ENCODE data around the gene ADGRD2.
"Not testable (repeated sequence)": the region's sequence is repeated elsewhere in the genome, so short reads cannot be mapped to it uniquely, and the experiment has no call there.

The ADGRD2 gene

GRCh38 chr9:124450241-124450924 lies at the start of gene ADGRD2:
ADGRD2 (plus strand) TSS chr9:124450451; CDS start chr9:124451667, 1,216 bp downstream.
- peak; percentile 51 for DNase-seq (ENCODE audit: low spot score)

- DNase-seq (ENCODE audit: low spot score): no peak
These were observed 47.0 kb upstream of the ADGRD2 start for GRCh38 chr9:124403246-124403645.

GRCh38 chr9:124409410-124409809 lies 40.8 kb upstream of the ADGRD2 start:
- DNase-seq (ENCODE audit: low spot score): no peak

- no peak for DNase-seq (ENCODE audit: low spot score)
These were observed 39.8 kb upstream of the ADGRD2 start for GRCh38 chr9:124410321-124410913.

- DNase-seq (ENCODE audit: low spot score): peak; percentile 58
These were observed 38.6 kb upstream of the ADGRD2 start for GRCh38 chr9:124411514-124412227.

GRCh38 chr9:124412228-124412575 lies 38.0 kb upstream of the ADGRD2 start:
- no peak for DNase-seq (ENCODE audit: low spot score)

- DNase-seq (ENCODE audit: low spot score): no peak
These were observed 35.6 kb upstream of the ADGRD2 start for GRCh38 chr9:124414612-124415011.

- DNase-seq (ENCODE audit: low spot score): peak; percentile 94
These were observed 35.0 kb upstream of the ADGRD2 start, which contains the start of gene PSMB7 for GRCh38 chr9:124415102-124415851. PSMB7 (minus strand) TSS chr9:124415442; CDS start chr9:124415425, 17 bp downstream.

GRCh38 chr9:124415852-124416484 lies 34.3 kb upstream of the ADGRD2 start:
- DNase-seq (ENCODE audit: low spot score): no peak

GRCh38 chr9:124419832-124420489 lies 30.3 kb upstream of the ADGRD2 start:
- no peak for DNase-seq (ENCODE audit: low spot score)

GRCh38 chr9:124420991-124421543 lies 29.2 kb upstream of the ADGRD2 start:
- no peak for DNase-seq (ENCODE audit: low spot score)

- no peak for DNase-seq (ENCODE audit: low spot score)
These were observed 27.1 kb upstream of the ADGRD2 start for GRCh38 chr9:124423155-124423554.

- DNase-seq (ENCODE audit: low spot score): no peak
These were observed 26.7 kb upstream of the ADGRD2 start for GRCh38 chr9:124423591-124423990.

- DNase-seq (ENCODE audit: low spot score): not testable (repeated sequence)
These were observed 24.5 kb upstream of the ADGRD2 start for GRCh38 chr9:124425733-124426132.

- DNase-seq (ENCODE audit: low spot score): no peak
These were observed 23.9 kb upstream of the ADGRD2 start for GRCh38 chr9:124426361-124426760.

- DNase-seq (ENCODE audit: low spot score): no peak
These were observed 23.0 kb upstream of the ADGRD2 start for GRCh38 chr9:124427281-124427680.

GRCh38 chr9:124428751-124429529 lies 21.3 kb upstream of the ADGRD2 start:
- no peak for DNase-seq (ENCODE audit: low spot score)

- DNase-seq (ENCODE audit: low spot score): no peak
These were observed 20.8 kb upstream of the ADGRD2 start for GRCh38 chr9:124429530-124429867.

GRCh38 chr9:124436320-124436719 lies 13.9 kb upstream of the ADGRD2 start:
- no peak for DNase-seq (ENCODE audit: low spot score)

GRCh38 chr9:124437086-124437485 lies 13.2 kb upstream of the ADGRD2 start:
- DNase-seq (ENCODE audit: low spot score): no peak
